NK-92 (cell line): ENCODE data around the gene GNB5.
"Not testable (repeated sequence)": the region's sequence is repeated elsewhere in the genome, so short reads cannot be mapped to it uniquely, and the experiment has no call there.

ENCODE experiments used
- DNase-seq: peaks from one replicate; lab custom pipeline; 2025; ENCODE audit not compliant: unreplicated experiment; lab: John Stamatoyannopoulos, UW

The GNB5 gene

GRCh38 chr15:52096536-52096935, 94.7 kb downstream of the GNB5 start:
- not testable (repeated sequence) for DNase-seq

- DNase-seq: no peak
Observed at GRCh38 chr15:52095597-52096262, 95.5 kb downstream of the GNB5 start.

GRCh38 chr15:52094811-52095584, 96.2 kb downstream of the GNB5 start:
- DNase-seq: no peak

GRCh38 chr15:52093539-52094510, 97.4 kb downstream of the GNB5 start:
- no peak for DNase-seq

GRCh38 chr15:52093167-52093538, 98.0 kb downstream of the GNB5 start:
- DNase-seq: no peak

GRCh38 chr15:52090193-52090592, 101.0 kb downstream of the GNB5 start:
- no peak for DNase-seq

GRCh38 chr15:52086011-52086786, 105.0 kb downstream of the GNB5 start:
- no peak for DNase-seq

- DNase-seq: no peak
Observed at GRCh38 chr15:52085299-52085698, 105.9 kb downstream of the GNB5 start.

GRCh38 chr15:52083603-52084002, 107.6 kb downstream of the GNB5 start:
- no peak for DNase-seq

GRCh38 chr15:52083037-52083359, 108.2 kb downstream of the GNB5 start:
- DNase-seq: not testable (repeated sequence)

- no peak for DNase-seq
Observed at GRCh38 chr15:52082197-52083036, 108.8 kb downstream of the GNB5 start.

GRCh38 chr15:52080706-52081392, 110.3 kb downstream of the GNB5 start:
- DNase-seq: no peak

GRCh38 chr15:52080031-52080430, 111.2 kb downstream of the GNB5 start:
- DNase-seq: no peak

- no peak for DNase-seq
Observed at GRCh38 chr15:52078876-52079700, 112.1 kb downstream of the GNB5 start.

GRCh38 chr15:52078197-52078875, 112.9 kb downstream of the GNB5 start:
- no peak for DNase-seq

- no peak for DNase-seq
Observed at GRCh38 chr15:52076889-52077781, 114.1 kb downstream of the GNB5 start.

GRCh38 chr15:52071570-52071969, 119.6 kb downstream of the GNB5 start:
- DNase-seq: no peak
